Prostate gland (tissue), 2 donors: Measurements from ENCODE around the gene SLC24A4. TPM values are rescaled to one million over a fixed set of nuclear protein-coding genes. Genes with fewer than 3 reads are reported as not detected.

ENCODE experiments used
- DNase-seq: peaks from one replicate; pipeline ENCODE4 v3.0.0-alpha.2; 2019; ENCODE audit warnings: low spot score
- H3K27ac ChIP-seq, 2 donors: fragments of 200-600 bp; sonication (generic); 2 replicates each; pipeline ENCODE4 v1.5.1; 2017 to 2019
- H3K27me3 ChIP-seq: fragments of 200-600 bp; sonication (generic); replicated peaks from 2 replicates; pipeline ENCODE4 v1.5.1; 2019; ENCODE audit not compliant: insufficient read depth
- H3K36me3 ChIP-seq, 2 donors: fragments of 200-600 bp; sonication (generic); 1 replicate in 1 of 2; 2 replicates in 1 of 2; pipeline versions ENCODE4 v1.5.1 to v1.8.1; 2017 to 2019
- H3K4me1 ChIP-seq: fragments of 200-600 bp; sonication (generic); replicated peaks from 2 replicates; pipeline ENCODE4 v1.5.1; 2019
- H3K4me3 ChIP-seq, 2 donors: fragments of 200-600 bp; sonication (generic); 2 replicates each; pipeline ENCODE4 v1.5.1; 2017 to 2019
- H3K9me3 ChIP-seq: fragments of 200-600 bp; sonication (generic); 2 replicates; pipeline ENCODE4 v1.5.1; 2017
- CTCF ChIP-seq, 4 experiments: fragments of 200-600 bp in 2 of 4; fragments of 450-650 bp in 2 of 4; sonication (generic) in 2 of 4; IDR thresholded peaks; 1 replicate in 3 of 4; 2 replicates in 1 of 4; pipeline ENCODE4 v1.5.1; 2016 to 2019; ENCODE audit warnings: antibody characterized with exemption in 4 of 4, mild to moderate bottlenecking in 2 of 4, moderate library complexity in 2 of 4
- POLR2A ChIP-seq: fragments of 450-650 bp; IDR thresholded peaks from one replicate; pipeline ENCODE4 v1.6.1; 2016; ENCODE audit warnings: antibody characterized with exemption, mild to moderate bottlenecking
- POLR2AphosphoS5 ChIP-seq: sonication (generic); formaldehyde crosslinking; IDR thresholded peaks from one replicate; pipeline ENCODE4 v1.6.1; 2017; ENCODE audit warnings: antibody characterized with exemption
- WGBS: methylation state at CpG from one replicate; pipeline ENCODE4 v1.1.5; 2018; 5-methylcytosine and 5-hydroxymethylcytosine counted together
- intact Hi-C: fragments of 100-400 bp; cut with DNase I; formaldehyde crosslinking; loops from one replicate; pipeline ENCODE4 v1.14.2; 2022
- total RNA-seq, 2 donors: library from RNA; depleted of rRNA; stranded (reverse); fragments of >200 nt; gene quantifications; one replicate each; pipeline ENCODE4 v1.1.0, GENCODE V29; 2016

SLC24A4 gene
- total RNA-seq, 2 donors from 2014 or later: 0.82 to 7.2 TPM

- H3K4me3 ChIP-seq: no peak overlapping the region
- no peak for TF ChIP-seq CTCF (IDR thresholded peaks at IDR 0.05)
- TF ChIP-seq POLR2A: no peak
- TF ChIP-seq POLR2AphosphoS5: no peak
- no peaks in the 10 kb centered on the region for H3K9me3 ChIP-seq
- DNase-seq: no peak
- no peaks in the 10 kb centered on the region for H3K4me1 ChIP-seq
- H3K27ac ChIP-seq: no peak overlapping the region
- no peaks in the 10 kb centered on the region for H3K27me3 ChIP-seq
- WGBS: 88% methylated on average over 9 of the region's 9 CpGs
- intact Hi-C loops: no loop called here
- no peaks in the 10 kb centered on the region for H3K36me3 ChIP-seq
These were observed 141.8 kb downstream of the SLC24A4 start for GRCh38 chr14:92464716-92465115.

- H3K4me3 ChIP-seq: no peak overlapping the region
- TF ChIP-seq POLR2AphosphoS5 (no peak), POLR2A (no peak), CTCF (IDR thresholded peaks at IDR 0.05) (no peak)
- no peaks in the 10 kb centered on the region for H3K27me3 ChIP-seq
- WGBS: 66% methylated on average over 11 of the region's 13 CpGs
- H3K4me1 ChIP-seq: no peaks in the 10 kb centered on the region
- intact Hi-C loops: no loop called here
- H3K9me3 ChIP-seq: no peaks in the 10 kb centered on the region
- H3K27ac ChIP-seq: no peak overlapping the region
- no peak for DNase-seq
- H3K36me3 ChIP-seq: no peaks in the 10 kb centered on the region
These were observed 142.5 kb downstream of the SLC24A4 start for GRCh38 chr14:92465353-92466055.

GRCh38 chr14:92466059-92466458, 143.1 kb downstream of the SLC24A4 start:
- H3K4me3 ChIP-seq: no peak overlapping the region
- H3K36me3 ChIP-seq: no peaks in the 10 kb centered on the region
- no peak overlapping the region for H3K27ac ChIP-seq
- TF ChIP-seq POLR2A (no peak), POLR2AphosphoS5 (no peak)
- no peaks in the 10 kb centered on the region for H3K27me3 ChIP-seq
- intact Hi-C loops: no loop called here
- WGBS: 57% methylated on average over 3 of the region's 3 CpGs
- no peaks in the 10 kb centered on the region for H3K4me1 ChIP-seq
- DNase-seq: no peak
- H3K9me3 ChIP-seq: no peaks in the 10 kb centered on the region

- Histone ChIP-seq H3K4me1 (no peaks in the 10 kb centered on the region), H3K27me3 (no peaks in the 10 kb centered on the region), H3K9me3 (no peaks in the 10 kb centered on the region), H3K36me3 (no peaks in the 10 kb centered on the region), H3K4me3 (no peak overlapping the region), H3K27ac (no peak overlapping the region)
- WGBS: 97% methylated on average over 2 of the region's 2 CpGs
- TF ChIP-seq CTCF (IDR thresholded peaks at IDR 0.05) (no peak), POLR2AphosphoS5 (no peak), POLR2A (no peak)
- no peak for DNase-seq
- intact Hi-C loops: no loop called here
These were observed 146.6 kb downstream of the SLC24A4 start for GRCh38 chr14:92469515-92469914.

GRCh38 chr14:92470215-92470614, 147.2 kb downstream of the SLC24A4 start:
- H3K4me3 ChIP-seq: no peak overlapping the region
- DNase-seq: no peak
- no peaks in the 10 kb centered on the region for H3K9me3 ChIP-seq
- WGBS: 62% methylated on average over 3 of the region's 3 CpGs
- H3K36me3 ChIP-seq: no peaks in the 10 kb centered on the region
- H3K27me3 ChIP-seq: no peaks in the 10 kb centered on the region
- H3K4me1 ChIP-seq: no peaks in the 10 kb centered on the region
- intact Hi-C loops: no loop called here
- H3K27ac ChIP-seq: no peak overlapping the region
- TF ChIP-seq CTCF (IDR thresholded peaks at IDR 0.05) (no peak), POLR2AphosphoS5 (no peak)
